Measurements from ENCODE around the gene NUP62. TPM values are rescaled to one million over a fixed set of nuclear protein-coding genes. Genes with fewer than 3 reads are reported as not detected.
"Not testable (repeated sequence)": the region's sequence is repeated elsewhere in the genome, so short reads cannot be mapped to it uniquely, and the experiment has no call there.

Gene NUP62, protein sequence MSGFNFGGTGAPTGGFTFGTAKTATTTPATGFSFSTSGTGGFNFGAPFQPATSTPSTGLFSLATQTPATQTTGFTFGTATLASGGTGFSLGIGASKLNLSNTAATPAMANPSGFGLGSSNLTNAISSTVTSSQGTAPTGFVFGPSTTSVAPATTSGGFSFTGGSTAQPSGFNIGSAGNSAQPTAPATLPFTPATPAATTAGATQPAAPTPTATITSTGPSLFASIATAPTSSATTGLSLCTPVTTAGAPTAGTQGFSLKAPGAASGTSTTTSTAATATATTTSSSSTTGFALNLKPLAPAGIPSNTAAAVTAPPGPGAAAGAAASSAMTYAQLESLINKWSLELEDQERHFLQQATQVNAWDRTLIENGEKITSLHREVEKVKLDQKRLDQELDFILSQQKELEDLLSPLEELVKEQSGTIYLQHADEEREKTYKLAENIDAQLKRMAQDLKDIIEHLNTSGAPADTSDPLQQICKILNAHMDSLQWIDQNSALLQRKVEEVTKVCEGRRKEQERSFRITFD
- polyA plus RNA-seq (2012; ENCODE audit: insufficient read depth, insufficient read length) = 82.4 TPM

DNA sequence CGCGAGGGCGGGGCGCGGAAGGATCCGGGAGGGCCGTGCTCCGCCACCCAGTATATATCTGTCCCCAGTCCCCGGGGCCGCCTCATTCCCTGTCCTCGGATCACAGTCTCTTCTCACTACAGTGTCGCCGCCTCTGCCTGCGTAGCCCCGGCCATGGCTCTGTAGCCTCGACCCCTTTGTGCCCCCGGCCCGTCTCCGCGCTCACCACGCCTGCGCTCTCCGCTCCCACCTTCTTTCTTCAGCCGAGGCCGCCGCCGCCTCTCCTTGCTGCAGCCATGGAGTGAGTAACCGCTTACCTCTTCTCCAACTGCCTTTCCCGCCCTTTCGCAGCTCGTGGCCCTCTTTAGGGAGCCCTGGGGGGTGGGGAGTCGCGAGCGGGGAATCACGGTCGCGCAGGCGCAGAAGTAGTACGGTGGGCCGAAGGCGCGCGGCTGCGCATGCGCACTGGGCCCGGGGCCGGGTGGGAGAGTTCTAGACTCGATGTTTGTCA lies at the start of gene NUP62, which contains the start of gene ATF5:
Gene NUP62, minus strand, starts transcription at position 384 of the 490 bp plus-strand sequence. CDS start 19,697 bp downstream, outside the sequence.
Gene ATF5, plus strand, starts transcription at position 85 of the 490 bp plus-strand sequence. CDS start 1,646 bp downstream, outside the sequence.
- peak; percentile 88 for DNase-seq (ENCODE audit: low read depth, low spot score)
- H3K4me3 ChIP-seq (ENCODE audit: low read length) = peak within 1 kb of the TSS; percentile 97

DNA sequence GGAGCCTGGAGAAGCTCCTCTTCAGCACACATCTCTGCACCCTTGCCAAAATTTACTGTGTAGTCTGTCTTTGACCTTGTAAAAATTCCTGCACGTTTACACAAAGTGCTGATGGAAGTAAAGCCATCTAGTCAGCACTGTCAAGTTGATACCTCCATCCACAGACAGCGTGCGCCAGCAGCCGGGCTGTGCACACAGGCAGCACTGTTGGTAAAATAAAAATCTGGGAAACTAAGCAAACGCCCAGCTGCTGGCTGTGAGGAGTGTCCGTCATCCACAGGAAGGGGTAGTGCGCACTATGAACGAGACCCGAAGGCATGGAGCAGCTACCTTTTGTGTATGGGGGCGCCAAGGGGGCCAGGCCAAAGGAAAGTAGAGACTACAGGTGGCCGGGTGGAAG lies 49.0 kb upstream of the NUP62 start:
- no peak overlapping the region for H3K4me3 ChIP-seq (ENCODE audit: low read length)
- DNase-seq (ENCODE audit: low read depth, low spot score) = no peak

DNA sequence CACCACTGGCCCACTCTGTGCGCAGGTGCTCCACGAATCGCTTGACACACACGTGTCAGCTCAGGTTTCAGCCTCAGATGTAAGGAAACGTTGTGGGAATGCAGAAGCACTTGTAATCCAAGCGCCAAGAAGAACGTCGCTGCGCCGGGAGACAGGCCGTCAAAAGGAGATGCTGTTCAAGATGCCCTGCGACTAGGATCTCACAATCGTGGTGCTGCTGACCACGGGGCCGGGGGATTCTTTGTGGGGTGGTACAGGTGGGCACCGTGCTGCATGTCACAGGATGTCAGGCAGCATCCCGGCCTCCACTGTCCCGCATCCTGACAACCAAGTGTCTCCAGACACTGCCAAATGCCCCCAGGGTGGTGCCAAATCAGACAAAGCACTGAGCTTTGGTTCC lies 48.6 kb upstream of the NUP62 start:
- DNase-seq (ENCODE audit: low read depth, low spot score) = no peak
- no peak overlapping the region for H3K4me3 ChIP-seq (ENCODE audit: low read length)

DNA sequence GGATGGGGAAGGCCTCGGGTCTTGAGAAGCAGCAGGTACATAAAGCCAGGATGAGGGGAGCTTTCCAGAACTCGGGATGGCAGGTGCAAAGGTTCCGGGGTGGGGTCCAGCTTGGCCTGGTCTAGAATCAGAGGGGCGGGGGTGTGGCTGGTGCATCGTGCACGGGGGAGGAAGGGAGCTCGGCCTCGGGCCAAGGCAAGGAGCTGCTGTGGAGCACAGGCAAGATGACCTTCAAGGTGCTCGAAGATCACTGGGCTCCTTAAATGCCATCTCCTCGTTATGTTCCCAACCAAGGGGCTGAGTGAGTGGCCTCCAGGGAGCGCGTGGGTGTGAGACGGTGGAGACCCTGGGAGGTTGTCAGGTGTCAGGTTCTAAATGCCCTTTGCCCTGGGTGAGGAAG lies 47.8 kb upstream of the NUP62 start:
- no peak for DNase-seq (ENCODE audit: low read depth, low spot score)
- H3K4me3 ChIP-seq (ENCODE audit: low read length) = no peak overlapping the region

DNA sequence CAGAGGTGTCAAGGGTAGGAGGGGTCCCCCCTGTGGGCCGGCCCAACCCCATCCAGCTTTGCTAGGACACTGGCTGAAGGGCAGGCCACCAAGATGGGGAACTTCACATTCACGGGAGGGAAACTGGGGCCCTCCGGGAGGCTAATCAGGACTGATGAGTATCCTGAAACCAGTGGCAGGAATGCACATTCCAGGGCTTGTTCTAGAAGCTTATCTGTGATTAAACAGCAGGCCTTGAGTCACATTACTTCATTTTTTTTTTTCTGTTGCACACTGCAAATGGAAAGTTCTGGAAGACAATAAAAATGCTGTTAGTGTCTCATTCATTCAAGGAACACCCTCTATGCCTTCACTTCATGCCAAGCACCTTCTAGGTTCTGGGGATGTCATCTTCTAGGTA lies 47.2 kb upstream of the NUP62 start:
- DNase-seq (ENCODE audit: low read depth, low spot score) = no peak
- H3K4me3 ChIP-seq (ENCODE audit: low read length) = no peak overlapping the region

DNA sequence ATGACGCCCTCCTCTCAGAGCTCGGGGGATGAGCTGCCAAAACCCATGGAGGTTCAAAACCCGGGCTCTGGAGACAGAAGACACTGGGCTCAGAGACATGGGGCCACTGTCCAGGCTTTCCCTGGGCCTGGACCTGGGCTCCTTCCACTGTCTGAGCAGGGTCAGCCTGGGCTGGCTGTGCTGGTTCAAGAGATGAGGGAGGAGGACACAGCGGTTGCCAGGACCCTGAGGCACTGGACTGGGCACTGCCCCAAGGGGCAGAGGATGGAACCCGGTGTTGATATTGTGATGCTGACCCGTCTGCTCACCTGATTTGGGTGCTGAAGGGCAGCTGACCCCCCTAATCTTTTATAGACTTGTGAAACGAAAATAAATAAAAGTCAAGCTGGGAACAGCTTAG lies 45.7 kb upstream of the NUP62 start:
- no peak overlapping the region for H3K4me3 ChIP-seq (ENCODE audit: low read length)
- DNase-seq (ENCODE audit: low read depth, low spot score) = no peak

DNA sequence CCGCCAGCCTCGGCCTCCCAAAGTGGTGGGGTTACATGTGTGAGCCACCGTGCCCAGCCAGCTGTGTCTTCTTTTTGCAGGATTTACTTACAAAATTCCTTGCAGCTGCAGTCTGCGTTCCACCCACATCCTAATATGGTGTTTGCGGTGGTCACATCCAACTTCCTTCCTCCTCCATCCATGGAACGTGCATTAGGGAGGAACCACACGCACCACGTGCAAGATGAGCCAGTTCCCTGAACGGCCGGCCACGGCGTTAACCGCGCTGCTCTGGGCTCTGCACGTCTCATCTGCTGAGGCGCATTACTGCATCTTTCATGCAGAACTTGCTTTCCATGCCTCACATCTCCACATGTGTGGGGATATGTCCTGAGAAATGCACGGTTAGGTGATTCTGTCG lies 44.7 kb upstream of the NUP62 start:
- no peak for DNase-seq (ENCODE audit: low read depth, low spot score)
- H3K4me3 ChIP-seq (ENCODE audit: low read length) = no peak overlapping the region

DNA sequence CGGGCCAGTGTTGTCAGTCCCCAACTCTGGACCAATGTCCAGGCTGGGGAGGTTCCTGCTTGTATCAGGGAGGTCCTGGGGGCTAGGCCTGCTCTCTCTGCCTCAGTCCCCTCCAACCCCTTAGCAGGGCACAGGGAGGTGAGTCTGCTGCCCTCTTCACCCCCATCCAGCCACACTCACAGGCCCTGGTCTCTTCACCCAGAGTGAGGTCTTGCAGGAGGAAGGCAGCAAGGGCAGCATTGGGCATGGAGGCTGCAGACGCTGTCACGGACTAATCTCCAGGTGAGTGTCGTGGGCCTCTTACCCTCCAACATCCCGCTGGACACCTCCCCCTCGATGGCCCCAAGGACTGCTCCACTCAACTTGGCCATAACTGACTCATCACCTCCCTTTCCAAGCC lies 43.5 kb upstream of the NUP62 start:
- H3K4me3 ChIP-seq (ENCODE audit: low read length) = no peak overlapping the region
- no peak for DNase-seq (ENCODE audit: low read depth, low spot score)

DNA sequence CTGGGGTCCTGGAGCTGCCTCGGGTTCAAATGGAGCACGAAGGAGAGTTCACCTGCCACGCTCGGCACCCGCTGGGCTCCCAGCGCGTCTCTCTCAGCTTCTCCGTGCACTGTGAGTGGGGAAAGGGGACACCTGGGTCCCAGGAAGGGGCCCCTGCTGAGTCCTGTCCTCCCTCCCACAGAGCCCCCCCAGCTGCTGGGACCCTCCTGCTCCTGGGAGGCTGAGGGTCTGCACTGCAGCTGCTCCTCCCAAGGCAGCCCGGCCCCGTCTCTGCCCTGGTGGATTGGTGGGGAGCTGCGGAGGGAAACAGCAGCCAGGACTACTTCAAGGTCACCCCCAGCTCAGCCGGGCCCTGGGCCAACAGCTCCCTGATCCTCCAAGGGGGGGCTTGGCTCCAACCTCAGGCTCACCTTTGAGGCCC lies 42.7 kb upstream of the NUP62 start:
- no peak overlapping the region for H3K4me3 ChIP-seq (ENCODE audit: low read length)
- DNase-seq (ENCODE audit: low read depth, low spot score) = no peak

DNA sequence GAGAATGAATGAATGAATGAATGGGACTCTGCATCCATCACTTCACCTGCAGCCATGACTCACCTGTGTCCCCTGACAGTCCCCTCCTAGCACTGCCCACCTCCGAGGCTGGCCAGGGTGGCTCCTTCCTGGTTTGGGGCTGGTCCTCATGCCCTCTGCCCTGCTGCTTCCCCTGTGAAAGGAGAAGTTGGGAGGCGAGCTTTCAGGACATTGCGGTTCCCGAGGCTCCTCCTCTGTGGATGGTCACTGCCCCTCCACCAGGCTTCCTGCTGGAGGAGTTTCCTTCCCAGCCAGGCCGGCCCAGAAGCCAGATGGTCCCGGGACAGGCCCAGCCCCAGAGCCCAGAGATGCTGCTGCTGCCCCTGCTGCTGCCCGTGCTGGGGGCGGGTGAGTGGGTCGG lies 40.1 kb upstream of the NUP62 start:
- DNase-seq (ENCODE audit: low read depth, low spot score); H3K4me3 ChIP-seq (ENCODE audit: low read length): not testable (repeated sequence)

DNA sequence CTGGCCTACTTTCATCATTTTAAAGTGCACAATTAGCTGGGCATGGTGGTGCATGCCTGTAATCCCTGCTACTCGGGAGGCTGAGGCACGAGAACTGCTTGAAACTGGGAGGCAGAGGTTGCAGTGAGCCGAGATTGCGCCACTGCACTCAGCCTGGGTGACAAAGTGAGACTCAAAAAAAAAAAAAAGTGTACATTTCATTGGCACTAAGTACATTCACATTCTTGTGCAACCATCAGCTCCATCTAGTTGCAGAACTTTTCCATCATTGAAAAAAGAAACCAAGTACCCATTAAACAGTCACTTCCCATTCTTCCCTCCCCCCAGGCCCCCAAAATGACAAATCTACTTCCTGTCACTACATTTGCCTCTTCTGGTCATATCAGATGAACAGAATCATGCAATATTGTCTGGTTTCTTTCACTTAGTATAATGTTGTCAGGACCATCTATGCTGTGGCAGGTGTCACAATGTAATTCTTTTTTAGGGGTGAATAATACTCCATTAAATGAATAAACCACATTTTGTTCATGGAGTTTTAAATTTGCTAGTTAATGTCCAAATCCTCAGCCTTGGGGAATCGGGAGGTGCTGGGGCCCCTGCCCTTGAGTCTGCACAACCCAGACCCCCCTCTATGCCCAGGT lies 39.1 kb upstream of the NUP62 start:
- DNase-seq (ENCODE audit: low read depth, low spot score) = no peak
- H3K4me3 ChIP-seq (ENCODE audit: low read length) = no peak overlapping the region

DNA sequence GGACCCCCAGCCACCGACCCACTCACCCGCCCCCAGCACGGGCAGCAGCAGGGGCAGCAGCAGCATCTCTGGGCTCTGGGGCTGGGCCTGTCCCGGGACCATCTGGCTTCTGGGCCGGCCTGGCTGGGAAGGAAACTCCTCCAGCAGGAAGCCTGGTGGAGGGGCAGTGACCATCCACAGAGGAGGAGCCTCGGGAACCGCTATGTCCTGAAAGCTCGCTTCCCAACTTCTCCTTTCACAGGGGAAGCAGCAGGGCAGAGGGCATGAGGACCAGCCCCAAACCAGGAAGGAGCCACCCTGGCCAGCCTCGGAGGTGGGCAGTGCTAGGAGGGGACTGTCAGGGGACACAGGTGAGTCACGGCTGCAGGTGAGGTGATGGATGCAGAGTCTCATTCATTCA lies 31.7 kb upstream of the NUP62 start, which contains the start of gene SIGLEC11:
Gene SIGLEC11, minus strand, starts transcription at position 193 of the 400 bp plus-strand sequence. Its CDS starts 91 bp downstream, at position 102.
- DNase-seq (ENCODE audit: low read depth, low spot score); H3K4me3 ChIP-seq (ENCODE audit: low read length): not testable (repeated sequence)

DNA sequence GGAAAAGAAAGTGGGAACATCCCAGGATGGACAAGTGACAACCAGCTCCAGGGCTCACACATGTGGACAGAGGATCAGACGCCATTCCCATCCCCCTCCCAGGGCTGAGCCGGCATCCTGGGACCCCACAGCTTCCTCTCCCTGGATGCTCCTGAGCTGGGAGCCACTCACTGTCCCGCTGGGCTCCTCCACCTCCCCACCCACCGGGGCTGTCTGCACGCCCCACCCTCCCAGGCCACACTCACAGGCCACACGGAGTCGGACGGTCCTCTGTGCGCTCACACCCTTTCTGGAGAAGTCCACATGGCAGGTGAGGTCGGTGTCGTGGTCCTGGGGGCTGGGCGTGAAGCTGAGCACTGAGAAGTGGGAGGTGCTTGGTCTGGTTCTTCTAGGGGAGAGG lies 30.6 kb upstream of the NUP62 start:
- H3K4me3 ChIP-seq (ENCODE audit: low read length); DNase-seq (ENCODE audit: low read depth, low spot score): not testable (repeated sequence)

DNA sequence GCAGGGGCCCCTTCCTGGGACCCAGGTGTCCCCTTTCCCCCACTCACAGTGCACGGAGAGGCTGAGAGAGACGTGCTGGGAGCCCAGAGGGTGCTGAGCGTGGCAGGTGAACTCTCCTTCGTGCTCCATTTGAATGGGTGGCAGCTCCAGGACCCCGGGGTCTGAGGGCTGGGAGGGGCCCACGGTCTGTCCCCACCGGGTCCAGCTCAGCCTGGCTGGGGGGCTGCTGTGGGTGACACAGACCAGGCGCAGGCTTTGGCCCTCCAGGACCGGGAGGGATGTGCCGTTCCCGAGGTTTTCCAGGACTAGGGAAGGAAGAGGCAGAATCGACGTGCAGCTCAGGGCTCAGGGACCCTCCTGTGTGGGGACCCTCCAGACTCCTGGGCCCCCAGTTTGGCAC lies 29.3 kb upstream of the NUP62 start:
- H3K4me3 ChIP-seq (ENCODE audit: low read length); DNase-seq (ENCODE audit: low read depth, low spot score): not testable (repeated sequence)

DNA sequence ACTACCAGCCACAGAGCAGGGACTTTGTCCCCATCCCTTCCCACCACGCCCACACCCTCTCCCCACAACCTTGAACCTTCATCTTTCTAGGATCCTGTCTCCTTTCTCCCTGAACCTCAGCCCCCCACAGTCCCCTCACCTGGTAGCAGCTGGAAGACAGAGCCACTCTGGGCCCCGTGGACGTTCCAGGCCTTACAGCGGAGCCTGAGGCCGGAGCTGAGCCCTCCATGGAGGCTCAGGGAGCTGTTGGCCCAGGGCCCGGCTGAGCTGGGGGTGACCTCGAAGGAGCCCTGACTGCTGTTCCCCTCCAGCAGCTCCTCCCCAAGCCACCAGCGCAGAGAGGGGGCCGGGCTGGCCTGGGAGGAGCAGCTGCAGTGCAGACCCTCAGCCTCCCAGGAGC lies 28.8 kb upstream of the NUP62 start:
- not testable (repeated sequence) for DNase-seq (ENCODE audit: low read depth, low spot score); H3K4me3 ChIP-seq (ENCODE audit: low read length)

DNA sequence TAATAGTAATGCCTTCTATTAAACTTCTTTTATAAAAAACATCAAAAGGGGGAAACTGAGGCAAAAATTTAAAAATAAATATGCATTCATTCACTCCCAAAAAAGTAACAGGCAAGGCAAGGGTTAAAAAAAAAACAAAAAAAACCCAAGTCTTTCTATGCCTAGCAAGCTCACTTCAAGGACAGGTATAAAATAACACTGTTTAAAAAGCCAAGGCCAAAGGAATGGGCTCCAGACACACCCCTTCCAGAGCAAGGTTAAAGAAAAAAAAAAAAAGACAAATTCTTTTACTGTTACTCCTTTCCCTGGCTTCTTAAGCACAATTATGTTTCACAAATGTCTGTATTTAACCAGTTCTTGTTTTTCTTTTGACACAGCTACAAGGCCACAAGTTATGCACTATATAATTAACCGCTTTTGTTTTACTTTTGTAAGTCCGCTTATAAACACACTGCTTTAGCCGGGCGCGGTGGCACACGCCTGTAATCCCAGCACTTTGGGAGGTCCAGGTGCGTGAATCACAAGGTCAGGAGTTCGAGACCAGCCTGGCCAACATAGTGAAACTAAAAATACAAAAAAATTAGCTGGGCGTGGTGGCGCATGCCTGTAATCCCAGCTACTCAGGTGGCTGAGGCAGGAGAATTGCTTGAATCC lies 28.1 kb upstream of the NUP62 start:
- H3K4me3 ChIP-seq (ENCODE audit: low read length) = no peak overlapping the region
- no peak for DNase-seq (ENCODE audit: low read depth, low spot score)

DNA sequence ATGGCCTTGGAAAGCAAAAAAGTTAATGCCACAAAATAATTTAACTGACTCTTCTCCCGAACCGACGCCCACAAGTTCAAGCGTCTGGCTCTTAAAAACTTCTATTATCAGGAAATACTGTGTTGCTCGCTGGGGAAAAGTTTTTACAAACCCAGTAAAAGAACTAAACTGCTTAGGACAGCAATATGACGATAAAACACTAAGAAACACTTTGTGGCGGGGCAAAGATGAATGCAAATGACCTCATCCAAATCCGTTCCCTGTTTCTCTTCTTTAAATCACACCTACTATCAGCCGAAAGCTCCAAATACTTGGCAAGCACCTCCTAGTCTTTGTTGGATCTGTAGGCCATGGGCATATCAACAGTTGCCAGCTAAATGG lies 26.8 kb upstream of the NUP62 start:
- no peak for DNase-seq (ENCODE audit: low read depth, low spot score)
- no peak overlapping the region for H3K4me3 ChIP-seq (ENCODE audit: low read length)

DNA sequence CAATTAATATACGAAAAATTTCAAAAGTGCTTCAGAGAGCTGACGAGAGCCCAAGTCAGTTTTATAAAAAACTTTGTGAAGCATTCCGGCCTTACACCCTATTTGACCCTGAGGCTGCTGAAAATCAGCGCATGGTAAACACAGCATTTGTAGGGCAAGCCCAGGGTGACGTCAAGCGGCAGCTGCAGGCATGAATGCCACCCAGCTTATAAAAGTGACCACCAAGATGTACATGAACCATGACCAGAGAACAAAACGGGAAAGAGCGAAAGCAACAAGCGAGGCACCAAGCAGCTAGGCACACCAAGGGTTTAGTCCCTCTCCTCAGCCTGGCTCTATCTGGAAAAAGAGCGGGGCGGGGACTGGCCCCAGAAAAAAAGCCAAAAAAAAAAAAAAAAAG lies 25.6 kb upstream of the NUP62 start:
- no peak for DNase-seq (ENCODE audit: low read depth, low spot score)
- H3K4me3 ChIP-seq (ENCODE audit: low read length) = no peak overlapping the region

DNA sequence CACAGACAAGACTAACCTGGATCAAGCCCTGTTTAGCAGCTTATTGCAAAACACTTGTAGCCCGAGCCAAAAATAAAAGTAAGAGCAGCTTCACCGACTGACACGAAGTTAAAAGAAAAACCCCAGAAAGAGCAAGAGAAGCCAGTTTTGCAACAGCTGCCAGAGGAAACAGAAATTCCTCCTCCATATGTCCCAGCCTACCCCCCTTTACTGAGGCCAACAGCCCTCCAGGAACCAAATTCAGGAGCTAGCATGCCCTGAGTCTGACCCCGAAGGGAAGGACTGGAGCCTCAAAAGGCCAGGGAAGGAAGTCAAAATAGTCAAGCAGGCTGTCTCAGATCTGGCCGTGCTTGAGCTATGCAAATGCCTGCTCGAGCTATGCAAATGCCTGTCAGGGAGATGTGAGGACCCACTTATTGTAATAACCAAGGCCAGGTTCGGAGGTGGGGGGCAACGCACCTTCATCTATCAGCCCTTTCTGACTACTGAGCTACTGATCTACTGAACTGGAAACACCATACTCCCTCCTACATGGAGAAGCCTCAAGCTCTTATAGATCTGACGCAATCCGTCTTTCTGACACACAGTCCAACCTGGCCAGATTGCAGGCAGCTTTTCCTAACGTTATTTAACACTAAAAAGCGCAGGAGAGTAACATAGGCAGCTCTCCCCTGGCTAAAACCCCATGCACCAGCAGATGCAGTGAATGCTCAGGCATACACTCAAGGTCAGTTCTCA lies 25.0 kb upstream of the NUP62 start:
- no peak for DNase-seq (ENCODE audit: low read depth, low spot score)
- no peak overlapping the region for H3K4me3 ChIP-seq (ENCODE audit: low read length)

Measured in Jurkat, Clone E6-1 (cell line).